HG03460 (cell line): ENCODE measurements around the gene TAF4B.
"Not testable (repeated sequence)": the region's sequence is repeated elsewhere in the genome, so short reads cannot be mapped to it uniquely, and the experiment has no call there.

ENCODE experiments used
- ATAC-seq: cut with Tn5 transposase; IDR thresholded peaks from one replicate; pipeline ENCODE4 v1.9.1; 2021; ENCODE audit not compliant: unreplicated experiment

Gene TAF4B

GRCh38 chr18:26230497-26230896 is 4.3 kb downstream of the TAF4B start:
- ATAC-seq = no peak

DNA sequence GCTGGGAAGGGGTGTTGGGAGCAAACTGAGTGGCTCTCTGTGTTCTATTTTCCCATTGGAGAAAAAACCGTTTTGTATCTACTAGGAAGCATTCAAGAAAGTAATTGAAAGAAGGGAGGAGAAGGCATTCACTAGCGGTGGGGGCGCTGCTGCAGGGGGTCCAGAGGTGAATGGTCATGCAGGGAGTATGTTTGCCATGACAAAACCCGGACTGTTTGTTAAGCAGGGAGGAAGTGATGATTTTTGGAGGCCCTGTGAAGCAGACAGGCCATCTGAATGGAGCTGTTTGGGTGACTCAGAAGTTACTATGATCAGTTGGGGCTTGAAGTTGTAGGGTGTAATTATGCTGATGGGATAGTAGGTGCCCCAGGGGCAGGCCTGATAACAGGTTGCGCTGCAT is 7.0 kb downstream of the TAF4B start:
- ATAC-seq = no peak

DNA sequence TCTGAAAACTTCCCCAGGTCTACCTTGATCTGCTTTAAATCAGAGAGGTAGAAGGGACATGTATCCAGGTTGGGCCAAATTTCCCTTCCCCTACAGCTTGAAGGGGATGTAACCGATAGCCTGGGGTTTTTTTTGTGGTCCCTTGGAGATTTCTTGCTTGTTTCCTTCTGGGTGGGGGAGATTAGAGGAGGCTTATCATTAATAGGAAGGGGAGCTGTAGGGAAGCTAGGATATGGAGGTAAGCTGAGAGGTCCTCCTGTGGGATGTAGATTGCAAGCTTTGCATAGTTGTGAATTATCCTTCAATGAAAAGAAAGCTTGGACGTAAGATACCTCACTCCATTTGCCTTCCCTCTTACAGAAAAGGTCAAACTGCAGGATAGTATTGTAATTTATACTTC is 11.1 kb downstream of the TAF4B start:
- not testable (repeated sequence) for ATAC-seq

DNA sequence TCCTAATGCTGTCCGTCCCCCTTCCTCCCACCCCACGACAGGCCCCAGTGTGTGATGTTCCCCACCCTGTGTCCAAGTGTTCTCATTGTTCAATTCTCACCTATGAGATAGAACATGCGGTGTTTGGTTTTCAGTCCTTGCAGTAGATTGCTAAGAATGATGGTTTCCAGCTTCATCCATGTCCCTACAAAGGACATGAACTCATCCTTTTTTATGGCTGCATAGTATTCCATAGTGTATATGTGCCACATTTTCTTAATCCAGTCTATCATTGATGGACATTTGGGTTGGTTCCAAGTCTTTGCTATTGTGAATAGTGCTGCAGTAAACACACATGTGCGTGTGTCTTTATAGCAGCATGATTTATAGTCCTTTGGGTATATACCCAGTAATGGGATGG is 12.5 kb downstream of the TAF4B start:
- ATAC-seq = not testable (repeated sequence)

DNA sequence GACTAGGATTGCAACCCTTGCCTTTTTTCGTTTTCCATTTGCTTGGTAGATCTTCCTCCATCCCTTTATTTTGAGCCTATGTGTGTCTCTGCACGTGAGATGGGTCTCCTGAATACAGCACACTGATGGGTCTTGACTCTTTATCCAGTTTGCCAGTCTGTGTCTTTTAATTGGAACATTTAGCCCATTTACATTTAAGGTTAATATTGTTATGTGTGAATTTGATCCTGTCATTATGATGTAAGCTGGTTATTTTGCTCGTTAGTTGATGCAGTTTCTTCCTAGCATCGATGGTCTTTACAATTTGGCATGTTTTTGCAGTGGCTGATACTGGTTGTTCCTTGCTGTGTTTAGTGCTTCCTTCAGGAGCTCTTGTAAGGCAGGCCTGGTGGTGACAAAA is 16.1 kb downstream of the TAF4B start:
- ATAC-seq = not testable (repeated sequence)

DNA sequence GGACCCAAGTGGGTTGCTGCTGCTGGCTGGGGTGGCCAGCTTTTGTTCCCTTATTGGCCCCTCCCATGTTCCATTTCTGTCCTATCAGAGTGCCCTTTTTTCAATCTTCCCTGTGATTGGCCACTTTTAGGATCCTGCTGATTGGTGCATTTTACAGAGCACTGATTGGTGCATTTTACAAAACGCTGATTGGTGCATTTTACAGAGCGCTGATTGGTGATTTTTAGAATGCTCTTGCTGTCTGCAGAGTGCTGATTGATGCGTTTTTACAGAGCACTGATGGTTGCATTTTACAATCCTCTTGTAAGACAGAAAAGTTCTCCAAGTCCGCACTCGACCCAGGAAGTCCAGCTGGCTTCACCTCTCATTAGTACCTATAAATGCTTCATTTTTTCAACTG is 19.2 kb downstream of the TAF4B start:
- ATAC-seq = not testable (repeated sequence)

- ATAC-seq = no peak
These were observed 26.2 kb downstream of the TAF4B start for GRCh38 chr18:26252411-26252810.

DNA sequence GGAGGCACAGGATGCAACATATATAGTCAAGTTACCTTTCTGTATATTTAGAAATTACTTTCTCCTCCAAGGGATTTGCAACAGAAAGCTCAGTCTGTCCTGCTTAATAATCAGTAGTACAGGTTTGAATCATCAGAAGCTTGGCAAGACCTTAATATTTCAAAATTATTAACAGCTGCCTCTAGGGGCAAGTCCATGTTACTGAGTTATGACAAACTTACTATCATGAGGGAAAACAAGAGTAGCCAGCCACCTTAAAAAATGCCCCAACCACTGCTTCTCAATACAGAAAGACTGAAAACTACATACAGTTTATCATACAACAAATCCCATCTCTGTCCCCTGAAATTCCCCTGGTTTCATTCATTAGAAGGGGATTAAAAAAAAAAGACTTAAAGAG is 28.6 kb downstream of the TAF4B start:
- not testable (repeated sequence) for ATAC-seq

GRCh38 chr18:26255695-26256622 is 29.7 kb downstream of the TAF4B start:
- no peak for ATAC-seq

DNA sequence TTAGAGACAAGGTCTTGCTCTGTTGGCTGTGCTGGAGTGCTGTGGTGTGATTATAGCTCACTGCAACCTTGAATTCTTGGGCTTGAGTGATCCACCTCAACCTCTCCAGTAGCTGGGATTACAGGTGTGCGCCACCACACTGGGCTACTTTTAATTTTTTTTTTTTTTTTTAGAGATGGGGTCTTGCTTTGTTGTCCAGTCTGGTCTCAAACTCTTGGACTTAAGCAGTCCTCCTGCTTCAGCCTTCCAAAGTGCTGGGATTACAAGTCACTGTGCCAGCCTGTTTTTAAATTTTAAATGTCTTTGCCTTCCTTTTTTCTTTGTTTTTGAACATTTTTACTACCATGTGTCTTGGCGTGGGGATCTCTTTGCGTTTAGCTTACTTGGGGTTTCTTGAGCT is 32.5 kb downstream of the TAF4B start:
- no peak for ATAC-seq

GRCh38 chr18:26259416-26259815 is 33.2 kb downstream of the TAF4B start:
- not testable (repeated sequence) for ATAC-seq

DNA sequence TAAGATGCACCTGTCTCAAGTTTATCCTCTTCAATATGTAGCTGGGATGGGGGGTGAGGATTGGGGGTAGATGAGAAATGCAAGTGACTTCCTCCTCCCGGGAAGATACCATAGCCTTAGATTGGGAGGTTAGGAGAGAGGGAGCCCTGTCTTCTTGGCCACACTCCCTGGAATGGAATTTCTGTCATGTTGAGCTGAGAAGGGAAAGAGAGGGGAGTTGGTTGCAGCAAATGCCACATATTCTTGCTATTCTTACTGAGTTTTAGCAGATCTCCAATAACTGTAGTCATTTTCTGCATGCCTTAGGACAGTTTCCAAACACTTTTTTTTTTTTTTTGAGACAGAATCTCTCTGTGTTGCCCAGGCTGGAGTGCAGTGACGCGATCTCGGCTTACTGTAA is 35.9 kb downstream of the TAF4B start:
- ATAC-seq = no peak

DNA sequence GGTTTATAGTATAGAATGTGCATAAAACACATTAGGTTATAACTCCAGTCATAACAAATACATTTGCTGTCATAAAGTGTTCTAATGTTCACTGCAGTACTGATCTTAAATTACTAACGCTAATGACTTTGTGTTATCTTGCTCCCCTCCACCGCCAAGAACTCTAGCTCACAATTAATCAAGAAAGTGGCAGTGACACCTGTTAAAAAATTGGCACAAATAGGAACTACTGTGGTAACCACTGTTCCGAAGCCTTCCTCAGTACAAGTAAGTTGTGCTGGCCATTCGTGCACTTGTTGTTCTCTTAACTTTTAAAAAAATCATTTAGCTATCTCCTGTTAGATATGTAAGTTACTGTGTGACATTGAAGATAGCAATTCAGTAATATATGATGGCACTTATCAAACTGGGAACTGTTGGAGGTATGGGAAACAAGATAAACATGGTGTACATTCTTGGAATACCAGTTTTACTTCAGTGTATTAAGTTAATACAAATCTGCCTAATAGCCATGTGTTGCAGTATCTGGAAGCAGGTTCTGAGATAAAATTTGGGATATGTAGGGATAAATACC is 41.2 kb downstream of the TAF4B start:
- no peak for ATAC-seq

DNA sequence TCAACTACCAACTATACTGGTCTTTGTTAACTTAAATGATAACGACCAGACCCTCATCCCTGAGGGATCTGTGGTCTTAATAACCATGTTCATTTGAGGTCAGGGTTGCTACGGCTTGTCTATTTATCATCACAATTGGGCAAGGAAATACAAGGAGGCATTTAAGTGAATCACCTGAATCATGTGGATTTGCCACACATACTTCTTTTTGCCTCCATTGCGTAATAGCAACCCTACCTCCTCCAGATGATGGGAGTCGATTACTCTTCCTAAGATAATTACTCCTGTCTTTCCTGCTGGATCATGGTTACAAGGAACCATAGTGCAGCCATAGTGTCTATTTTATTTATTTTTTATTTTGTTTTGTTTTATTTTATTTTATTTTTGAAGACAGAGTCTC is 42.2 kb downstream of the TAF4B start:
- ATAC-seq = no peak

DNA sequence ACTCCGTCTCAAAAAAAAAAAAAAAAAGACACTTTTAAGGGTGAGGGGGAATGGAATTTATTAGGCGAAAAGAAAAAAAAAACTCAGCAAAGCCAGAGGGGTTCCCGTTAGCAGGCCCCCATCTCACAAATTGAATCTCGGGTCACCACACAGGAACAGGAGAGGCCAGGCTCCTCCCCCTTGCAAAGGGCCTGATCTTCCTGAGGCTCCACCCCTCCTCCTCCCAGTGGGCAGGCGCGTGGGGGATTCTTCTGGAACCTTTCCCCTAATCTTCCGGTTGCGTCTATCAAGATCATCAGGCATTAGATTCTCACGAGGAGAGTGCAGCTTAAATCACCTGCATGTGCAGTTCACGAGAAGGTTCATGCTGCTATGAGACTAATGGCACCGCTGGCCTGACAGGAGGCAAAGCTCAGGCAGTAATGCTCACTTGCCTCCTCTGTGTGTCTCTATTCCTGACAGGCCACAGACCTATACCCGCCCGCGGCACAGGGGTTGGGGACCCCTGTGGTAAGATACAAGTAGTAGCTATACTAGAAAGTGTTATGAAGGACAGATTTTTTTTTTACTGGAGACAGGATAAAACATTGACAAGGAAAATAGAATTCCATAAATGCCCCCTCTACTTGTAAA is 45.8 kb downstream of the TAF4B start:
- ATAC-seq = no peak

DNA sequence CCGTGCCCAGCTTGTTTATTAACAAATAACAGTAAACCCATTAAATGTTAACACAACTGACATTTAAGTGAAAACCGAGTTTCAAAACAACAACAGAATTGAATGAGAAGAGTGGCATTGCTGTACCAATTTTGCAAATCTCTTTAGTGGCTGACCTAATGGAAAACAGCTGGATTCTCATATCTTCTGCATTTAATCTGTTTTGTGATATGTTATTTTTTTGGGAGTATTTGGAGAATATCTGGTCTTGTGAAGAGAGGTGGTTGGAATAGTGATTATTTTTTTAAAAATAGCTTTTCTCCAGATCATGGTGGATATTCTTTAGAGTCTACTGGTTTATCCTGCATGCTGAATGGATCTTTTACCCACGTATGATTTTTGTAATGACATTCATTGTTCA is 51.1 kb downstream of the TAF4B start:
- no peak for ATAC-seq

DNA sequence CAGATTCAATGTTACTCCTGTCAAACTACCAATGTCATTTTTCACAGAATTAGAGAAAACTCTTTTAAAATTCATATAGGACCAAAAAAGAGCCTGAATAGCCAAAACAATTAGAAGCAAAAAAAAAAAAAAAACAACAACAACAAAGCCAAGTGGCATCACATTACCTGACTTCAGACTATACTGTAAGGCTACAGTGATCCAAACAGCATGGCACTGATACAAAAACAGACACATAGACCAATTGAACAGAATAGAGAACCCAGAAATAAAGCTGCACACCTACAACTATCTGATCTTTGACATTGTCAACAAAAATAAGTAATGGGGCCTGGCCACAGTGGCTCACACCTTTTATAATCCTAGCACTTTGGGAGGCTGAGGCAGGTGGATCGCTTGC is 53.2 kb downstream of the TAF4B start:
- ATAC-seq = no peak

- no peak for ATAC-seq
These were observed 59.8 kb downstream of the TAF4B start for GRCh38 chr18:26286008-26286407.

- ATAC-seq = no peak
These were observed 61.4 kb downstream of the TAF4B start for GRCh38 chr18:26287644-26288043.

- ATAC-seq = no peak
These were observed 64.1 kb downstream of the TAF4B start for GRCh38 chr18:26290385-26290784.

GRCh38 chr18:26293982-26294381 is 67.7 kb downstream of the TAF4B start:
- no peak for ATAC-seq

DNA sequence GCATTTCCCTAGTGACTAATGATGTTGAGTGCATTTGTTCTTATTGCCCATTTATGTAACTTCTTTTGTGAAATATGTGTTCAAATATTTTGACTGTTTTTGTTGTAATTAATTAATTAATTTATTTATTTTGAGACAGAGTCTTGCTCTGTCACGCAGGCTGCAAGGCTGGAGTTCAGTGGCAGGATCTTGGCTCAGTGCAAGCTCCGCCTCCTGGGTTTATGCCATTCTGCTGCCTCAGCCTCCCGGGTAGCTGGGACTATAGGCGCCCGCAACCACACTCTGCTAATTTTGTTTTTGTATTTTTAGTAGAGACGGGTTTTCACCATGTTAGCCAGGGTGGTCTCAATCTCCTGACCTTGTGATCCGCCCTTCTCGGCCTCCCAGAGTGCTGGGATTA is 71.9 kb downstream of the TAF4B start:
- ATAC-seq = no peak
